Stimulated activated naive CD8-positive, alpha-beta T cell treated with anti-CD3 and anti-CD28 coated beads, Interleukin-15, amount 100 ng/mL, for 72 hours (primary cell): ENCODE data around the gene OLA1.

Experiments used
- ATAC-seq: fragments of 150-1000 bp; cut with Tn5 transposase; 2 replicates; pipeline ENCODE4 v1.10.0; 2021; ENCODE audit warnings: mild to moderate bottlenecking, moderate library complexity
- DNase-seq, 2 donors: peaks; one replicate each; pipeline ENCODE4 v3.0.0; 2021 to 2022
- H3K27ac Mint-ChIP-seq, 2 donors: one replicate each; pipeline ENCODE4 v1.8.0; 2022; ENCODE audit warnings: mild to moderate bottlenecking in 2 of 2, mixed read lengths in 2 of 2, moderate library complexity in 2 of 2
- H3K27me3 Mint-ChIP-seq: one replicate; pipeline ENCODE4 v1.8.0; 2022; ENCODE audit warnings: mixed read lengths
- H3K4me1 Mint-ChIP-seq: one replicate; pipeline ENCODE4 v1.8.0; 2022; ENCODE audit warnings: mild to moderate bottlenecking, mixed read lengths
- H3K4me3 Mint-ChIP-seq, 2 donors: one replicate each; pipeline ENCODE4 v1.8.0; 2022; ENCODE audit warnings: mild to moderate bottlenecking in 2 of 2, mixed read lengths in 2 of 2, moderate library complexity in 1 of 2
- H3K9me3 Mint-ChIP-seq, 2 donors: one replicate each; pipeline ENCODE4 v1.8.0; 2022; ENCODE audit warnings: mixed read lengths in 2 of 2

The OLA1 gene

DNA sequence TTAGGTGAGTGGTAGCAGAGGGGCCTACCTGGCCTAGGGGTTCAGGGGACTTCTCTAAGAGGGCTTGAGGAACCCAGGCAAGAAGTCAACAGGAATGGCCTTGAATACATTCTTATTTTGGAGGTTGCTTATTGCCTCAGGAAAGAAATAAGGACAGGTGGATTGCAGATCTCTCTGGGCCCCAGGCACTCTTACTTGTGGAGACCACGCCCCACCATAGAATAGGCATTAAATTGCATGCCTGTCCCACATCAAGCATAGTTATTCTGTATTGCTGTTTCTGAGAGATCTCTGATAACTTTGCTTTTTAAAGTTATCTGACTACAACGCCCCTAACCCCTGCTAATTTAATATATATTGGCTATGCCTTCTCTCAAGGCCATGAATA lies 215.2 kb downstream of the OLA1 start:
- DNase-seq (no peak), ATAC-seq (no peak)
- Mint-ChIP-seq H3K4me1 (peaks cover 6% of the 10 kb centered on the region), H3K27me3 (peaks cover 6% of the 10 kb centered on the region), H3K9me3 (no peaks in the 10 kb centered on the region), H3K27ac (no peak overlapping the region), H3K4me3 (no peak overlapping the region)

GRCh38 chr2:174031226-174031625 lies 217.1 kb downstream of the OLA1 start:
- Mint-ChIP-seq H3K4me3 (no peak overlapping the region), H3K4me1 (peaks cover 4% of the 10 kb centered on the region), H3K9me3 (no peaks in the 10 kb centered on the region), H3K27ac (no peak overlapping the region), H3K27me3 (peaks cover 6% of the 10 kb centered on the region)
- DNase-seq, result no peak
- ATAC-seq, result no peak

- Mint-ChIP-seq H3K27me3 (no peaks in the 10 kb centered on the region), H3K4me1 (peaks cover 10% of the 10 kb centered on the region), H3K4me3 (no peak overlapping the region), H3K27ac (no peak overlapping the region), H3K9me3 (peaks cover 0 to 4% of the 10 kb centered on the region in 2 donors)
- DNase-seq (no peak), ATAC-seq (no peak)
These were observed 219.4 kb downstream of the OLA1 start for GRCh38 chr2:174028935-174029334.

DNA sequence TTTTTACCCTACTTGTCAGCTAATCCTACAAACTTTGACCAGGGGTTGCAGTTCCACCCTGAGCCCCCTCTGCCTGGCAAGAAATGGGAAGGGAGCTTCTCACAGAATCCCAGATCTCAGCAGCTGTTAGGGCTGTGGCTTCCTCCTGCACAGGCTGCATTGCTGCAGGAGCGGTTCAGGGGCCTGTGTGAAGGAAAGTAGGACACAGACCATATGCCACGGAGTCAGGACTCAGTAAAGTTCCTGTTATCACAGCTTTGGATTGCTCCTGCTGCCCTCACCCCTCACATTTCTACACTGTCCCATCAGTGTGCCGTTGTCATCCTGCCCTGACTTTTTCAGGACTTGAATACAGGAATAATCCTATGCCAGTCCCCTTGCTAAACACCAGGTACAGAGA lies 220.4 kb downstream of the OLA1 start:
- no peak for DNase-seq
- H3K4me1 Mint-ChIP-seq, result peaks cover 12% of the 10 kb centered on the region
- H3K27me3 Mint-ChIP-seq, result no peaks in the 10 kb centered on the region
- peaks cover 0 to 5% of the 10 kb centered on the region in 2 donors for H3K9me3 Mint-ChIP-seq
- ATAC-seq, result no peak
- H3K4me3 Mint-ChIP-seq, result no peak overlapping the region
- no peak overlapping the region for H3K27ac Mint-ChIP-seq

- no peak for ATAC-seq
- H3K27ac Mint-ChIP-seq, result no peak overlapping the region
- peaks cover 0 to 5% of the 10 kb centered on the region in 2 donors for H3K9me3 Mint-ChIP-seq
- H3K4me3 Mint-ChIP-seq, result no peak overlapping the region
- DNase-seq, result no peak
- H3K4me1 Mint-ChIP-seq, result peaks cover 8% of the 10 kb centered on the region
- H3K27me3 Mint-ChIP-seq, result no peaks in the 10 kb centered on the region
These were observed 222.0 kb downstream of the OLA1 start for GRCh38 chr2:174026122-174026845.

DNA sequence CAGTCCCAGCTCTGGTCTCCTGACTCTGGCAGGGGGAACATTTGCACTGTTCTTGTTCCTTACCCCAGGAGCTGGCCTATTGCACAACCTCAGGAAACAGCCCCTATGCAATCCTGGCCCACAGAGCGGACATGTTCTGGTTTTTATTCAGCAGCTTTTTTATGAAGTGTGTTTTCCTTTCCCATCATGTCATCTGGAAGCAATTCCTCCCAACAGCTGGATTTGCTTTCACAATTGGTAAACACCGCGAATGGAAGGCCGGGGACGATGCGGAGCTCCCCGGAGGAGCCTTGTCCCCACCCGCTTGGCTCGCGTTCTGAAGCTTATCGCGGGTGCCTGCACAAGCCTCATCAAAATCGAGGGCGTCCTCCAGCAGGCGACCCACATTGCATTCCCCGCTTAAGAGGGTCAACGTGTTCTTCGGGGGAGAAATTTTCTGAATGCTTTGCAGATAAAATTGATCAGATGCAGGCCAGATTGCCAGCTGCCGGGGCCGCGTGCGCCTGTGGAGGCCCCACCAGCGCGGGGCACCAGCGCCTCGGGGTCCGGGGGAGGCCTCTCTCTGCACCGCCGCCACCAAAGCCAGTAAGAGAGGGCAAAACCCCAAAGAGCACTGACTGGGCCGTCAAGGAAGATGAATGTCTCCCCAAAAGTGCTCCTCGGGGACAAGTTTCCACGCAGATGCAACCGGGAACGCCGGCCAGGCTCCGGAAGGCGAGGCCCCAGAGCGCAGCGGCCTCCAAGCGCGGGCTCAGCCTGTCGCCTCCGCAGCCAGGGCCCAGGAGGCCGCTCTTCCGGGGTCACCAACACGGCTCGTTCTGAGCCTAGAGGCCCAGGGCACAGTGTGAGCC lies 222.8 kb downstream of the OLA1 start:
- DNase-seq (no peak), ATAC-seq (no peak)
- Mint-ChIP-seq H3K27me3 (no peaks in the 10 kb centered on the region), H3K9me3 (peaks cover 0 to 5% of the 10 kb centered on the region in 2 donors), H3K4me1 (peaks cover 8% of the 10 kb centered on the region), H3K27ac (no peak overlapping the region), H3K4me3 (no peak overlapping the region)

DNA sequence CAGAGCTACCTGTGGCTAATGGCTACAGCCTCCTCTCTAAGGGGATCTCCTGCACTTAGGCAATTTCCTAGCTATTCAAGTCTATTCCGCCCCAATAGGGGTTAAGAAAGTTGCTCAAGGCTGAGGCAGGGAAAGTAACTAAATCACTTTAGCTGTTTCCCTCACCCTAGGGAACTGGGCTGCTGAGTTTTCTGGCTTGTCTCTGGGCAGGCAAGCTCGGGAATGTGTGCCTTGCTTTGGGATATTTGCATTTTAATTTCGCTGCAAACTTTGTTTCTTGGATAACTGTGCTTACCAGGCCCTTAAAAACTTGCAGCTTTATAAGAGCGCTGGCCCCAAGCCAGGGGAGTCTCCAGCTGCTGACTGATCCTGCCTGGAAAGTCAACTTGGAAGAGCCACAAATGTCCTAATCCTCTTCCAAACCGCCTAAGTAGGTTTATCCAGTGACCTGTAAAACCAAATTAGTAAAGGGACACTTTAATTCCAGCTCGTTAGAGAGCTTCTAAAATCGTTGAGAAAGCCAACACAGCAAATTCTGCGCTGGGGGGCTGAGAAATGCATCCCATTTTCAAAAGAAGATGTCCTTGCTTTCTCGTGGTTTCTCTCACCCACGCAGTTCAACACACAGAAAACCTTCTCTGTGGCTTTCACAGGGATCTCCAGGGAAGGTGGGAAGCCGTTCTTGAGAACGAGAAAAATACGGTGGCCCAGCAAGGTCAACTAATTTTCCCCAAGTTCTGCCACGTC lies 223.6 kb downstream of the OLA1 start:
- no peak for DNase-seq
- H3K27ac Mint-ChIP-seq, result no peak overlapping the region

GRCh38 chr2:174023591-174024523 lies 224.5 kb downstream of the OLA1 start:
- Mint-ChIP-seq H3K4me3 (no peak overlapping the region), H3K4me1 (peaks cover 8% of the 10 kb centered on the region), H3K9me3 (peaks cover 0 to 5% of the 10 kb centered on the region in 2 donors), H3K27me3 (no peaks in the 10 kb centered on the region), H3K27ac (peak overlapping the region in 1 of 2 donors; percentile 62)
- ATAC-seq (peak; percentile 87), DNase-seq (peak in 1 of 2 donors; percentile 54)

More for the DNA sequence above, 223.6 kb downstream of the OLA1 start:
- Mint-ChIP-seq H3K4me1 (peaks cover 8% of the 10 kb centered on the region), H3K27me3 (no peaks in the 10 kb centered on the region), H3K4me3 (no peak overlapping the region), H3K9me3 (peaks cover 0 to 5% of the 10 kb centered on the region in 2 donors)
- no peak for ATAC-seq
